ENCODE measurements around the gene TMEM143. TPM values are rescaled to one million over a fixed set of nuclear protein-coding genes. Genes with fewer than 3 reads are reported as not detected.

Gene TMEM143
- total and polyA plus RNA-seq, 2 of the 8 experiments (the other 6 are each of a cell fraction or from before 2014, with no cell fraction given), result 14.2 to 19.1 TPM

DNA sequence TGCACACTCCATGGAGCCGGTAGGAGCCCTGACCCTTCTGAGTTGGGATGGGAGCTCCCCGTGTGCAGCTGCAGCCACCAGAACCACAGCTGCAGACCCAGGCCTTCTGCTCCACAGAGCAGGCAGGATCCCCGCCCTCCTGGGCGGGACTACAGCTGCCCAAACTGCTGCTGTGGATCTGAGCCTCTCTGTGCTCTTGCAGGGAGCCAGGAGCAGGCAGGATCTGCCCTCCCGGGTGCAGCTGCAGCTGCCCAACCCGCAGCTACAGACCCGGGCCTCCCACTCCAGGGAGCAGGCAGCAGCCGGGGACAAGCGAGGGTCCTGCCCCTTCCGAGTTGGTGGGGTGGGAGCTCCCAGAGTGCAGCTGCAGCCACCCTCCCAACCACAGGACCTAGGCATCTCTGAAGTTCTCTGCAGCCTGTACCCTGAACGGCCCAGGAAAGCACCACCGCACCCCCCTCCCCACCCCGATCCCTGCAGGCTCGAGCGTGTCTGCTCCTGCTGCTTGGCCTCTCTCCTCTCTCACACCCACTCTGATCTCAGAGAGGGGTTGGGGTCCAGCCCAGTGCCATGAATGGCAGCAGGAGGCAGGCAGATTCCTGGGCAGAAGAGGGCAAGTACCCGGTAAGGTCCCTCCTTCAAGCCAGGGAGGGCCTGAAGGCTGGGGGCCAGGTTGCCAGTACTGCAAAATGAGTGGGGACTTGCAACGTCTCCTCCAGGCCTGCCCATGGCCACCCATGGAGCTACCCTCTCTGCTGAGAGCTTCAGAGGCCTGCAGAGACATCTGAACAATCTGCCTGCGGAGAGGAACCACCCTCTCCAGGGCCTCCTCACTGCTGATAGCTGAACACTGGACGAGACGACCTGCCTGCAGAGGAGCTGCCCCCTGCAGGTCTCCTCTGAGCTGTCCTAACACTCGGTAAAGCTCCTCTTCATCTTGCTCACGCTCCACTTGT, 54.8 kb downstream of the TMEM143 start:
- H3K18ac ChIP-seq (ENCODE audit: extremely low read depth, low read length), result 0 out of 2 replicates have a peak overlapping the region, but pooled peaks have one; percentile 25
- no peaks in the 10 kb centered on the region for H3K36me3 ChIP-seq (ENCODE audit: control insufficient read depth in 2 of 4, insufficient read depth in 4 of 4, low read length in 3 of 4)
- no peaks in the 10 kb centered on the region for H3K79me2 ChIP-seq (ENCODE audit: control insufficient read depth in 1 of 2, insufficient read depth in 2 of 2, low read length in 2 of 2)
- H2BK15ac ChIP-seq (ENCODE audit: low read length), result no peak overlapping the region; the same call in 1 of the 2 replicates
- no peaks in the 10 kb centered on the region for H3K27me3 ChIP-seq (replicated peaks in 1 of 4; ENCODE audit: control insufficient read depth in 3 of 4, extremely low read depth in 1 of 4, insufficient read depth in 3 of 4, low read length in 3 of 4)
- H3K79me1 ChIP-seq (ENCODE audit: low read depth, low read length), result no peaks in the 10 kb centered on the region
- no peak for DNase-seq (ENCODE audit: low read depth in 1 of 2, low spot score in 2 of 2)
- no peak overlapping the region for H2AFZ ChIP-seq (ENCODE audit: low read length)
- 56% methylated on average over 8 of the region's 22 CpGs; no CpG with 5 or more reads in 1 of the 2 experiments for WGBS, 2 experiments (ENCODE audit: extremely low coverage in 1 of 2, insufficient coverage in 1 of 2, insufficient read length in 1 of 2, insufficient replicate concordance in 2 of 2, low coverage in 1 of 2, low lambda C conversion rate in 2 of 2, missing lambda C conversion rate in 1 of 2)
- H3K9me3 ChIP-seq (ENCODE audit: insufficient read depth in 2 of 2, low read depth in 1 of 2, low read length in 1 of 2), result no peaks in the 10 kb centered on the region; a peak in 1 of 4 replicates
- peak overlapping the region; percentile 91 for H3K4ac ChIP-seq (replicated peaks; ENCODE audit: insufficient read length, low read depth, low read length)
- H4K5ac ChIP-seq (ENCODE audit: insufficient read length, low read depth, low read length), result no peak overlapping the region
- no peak overlapping the region for H2AK5ac ChIP-seq (ENCODE audit: low read depth, low read length)
- H4K91ac ChIP-seq (replicated peaks; ENCODE audit: insufficient read length, low read length), result no peak overlapping the region
- TF ChIP-seq RAD21 (IDR thresholded peaks at IDR 0.05 in 1 of 2, conservative IDR thresholded peaks at IDR 0.05 in 1 of 2; ENCODE audit: low read depth in 2 of 2, low read length in 2 of 2) (peak; percentile 26 to 45; a peak in 3 of 4 replicates), JUN (IDR thresholded peaks at IDR 0.05; ENCODE audit: low read depth, low read length) (no peak)
- TF ChIP-seq, protein P1, sequence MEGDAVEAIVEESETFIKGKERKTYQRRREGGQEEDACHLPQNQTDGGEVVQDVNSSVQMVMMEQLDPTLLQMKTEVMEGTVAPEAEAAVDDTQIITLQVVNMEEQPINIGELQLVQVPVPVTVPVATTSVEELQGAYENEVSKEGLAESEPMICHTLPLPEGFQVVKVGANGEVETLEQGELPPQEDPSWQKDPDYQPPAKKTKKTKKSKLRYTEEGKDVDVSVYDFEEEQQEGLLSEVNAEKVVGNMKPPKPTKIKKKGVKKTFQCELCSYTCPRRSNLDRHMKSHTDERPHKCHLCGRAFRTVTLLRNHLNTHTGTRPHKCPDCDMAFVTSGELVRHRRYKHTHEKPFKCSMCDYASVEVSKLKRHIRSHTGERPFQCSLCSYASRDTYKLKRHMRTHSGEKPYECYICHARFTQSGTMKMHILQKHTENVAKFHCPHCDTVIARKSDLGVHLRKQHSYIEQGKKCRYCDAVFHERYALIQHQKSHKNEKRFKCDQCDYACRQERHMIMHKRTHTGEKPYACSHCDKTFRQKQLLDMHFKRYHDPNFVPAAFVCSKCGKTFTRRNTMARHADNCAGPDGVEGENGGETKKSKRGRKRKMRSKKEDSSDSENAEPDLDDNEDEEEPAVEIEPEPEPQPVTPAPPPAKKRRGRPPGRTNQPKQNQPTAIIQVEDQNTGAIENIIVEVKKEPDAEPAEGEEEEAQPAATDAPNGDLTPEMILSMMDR (IDR thresholded peaks at IDR 0.05; ENCODE audit: control extremely low read depth in 1 of 3, insufficient read depth in 1 of 3, low read depth in 1 of 3, low read length in 3 of 3), result peak in 2 of 3 experiments; percentile 61 to 63; a peak in 3 of 4 replicates
- no peak overlapping the region; the same call in 1 of the 2 replicates for H4K8ac ChIP-seq (ENCODE audit: extremely low read depth, insufficient read depth, low read length)
- H3K9ac ChIP-seq (replicated peaks in 1 of 4; ENCODE audit: extremely low read depth in 1 of 4, low read depth in 3 of 4, low read length in 3 of 4), result no peak overlapping the region
- no peak overlapping the region for H3K4me3 ChIP-seq (ENCODE audit: extremely low read depth in 1 of 4, insufficient read depth in 2 of 4, low read depth in 3 of 4, low read length in 4 of 4)
- peak overlapping the region; percentile 2; the same call in 1 of the 2 replicates for H2BK5ac ChIP-seq (ENCODE audit: low read depth, low read length)
- no peak overlapping the region for H2BK120ac ChIP-seq (replicated peaks; ENCODE audit: low read depth, low read length)
- ChIA-PET CTCF (ENCODE audit: partially characterized antibody) (interaction anchor here (0.6 to 3.3 kb wide), 15 partner anchors 11 to 1167 kb away, joined by 3 to 22 read pairs (median 3); no protein-coding TSS in a partner anchor), POLR2A (ENCODE audit: partially characterized antibody) (interaction anchor here (0.9 to 2.7 kb wide), 2 partner anchors 36 to 40 kb away, joined by 3 to 8 read pairs; no protein-coding TSS in a partner anchor)
- H3K23ac ChIP-seq (ENCODE audit: insufficient read length), result no peak overlapping the region
- H3K14ac ChIP-seq (ENCODE audit: insufficient read length), result no peak overlapping the region
- 0 out of 4 replicates have a peak overlapping the region, but pooled peaks of 1 of the 2 experiments have one; percentile 14 for H3K4me2 ChIP-seq (ENCODE audit: insufficient read depth in 1 of 2, low read depth in 2 of 2, low read length in 2 of 2)
- peaks cover 0 to 8% (median 4%) of the 10 kb centered on the region in 4 experiments; a peak in 5 of 7 replicates for H3K4me1 ChIP-seq (replicated peaks in 1 of 4; ENCODE audit: control insufficient read depth in 3 of 4, insufficient read depth in 4 of 4, low read length in 3 of 4)
- H3K23me2 ChIP-seq (ENCODE audit: low read depth, low read length), result no peaks in the 10 kb centered on the region
- no peaks in the 10 kb centered on the region for H4K20me1 ChIP-seq (replicated peaks in 1 of 2; ENCODE audit: control insufficient read depth in 1 of 2, insufficient read depth in 2 of 2, low read length in 2 of 2)
- no peak overlapping the region for H2BK12ac ChIP-seq (ENCODE audit: low read depth, low read length)
- no peak overlapping the region for H3K56ac ChIP-seq (replicated peaks; ENCODE audit: insufficient read length, low read depth, low read length)
- H3K27ac ChIP-seq (ENCODE audit: low read depth, low read length), result no peak overlapping the region
- 0 out of 2 replicates have a peak overlapping the region, but pooled peaks have one; percentile 48 for H2BK20ac ChIP-seq (ENCODE audit: low read length)
- FAIRE-seq, result no peak
